ENCODE measurements around the gene AMMECR1L.
A peak's percentile ranks its signal among the peaks of the same experiment; 100 is the strongest.
"Not testable (repeated sequence)": the region's sequence is repeated elsewhere in the genome, so short reads cannot be mapped to it uniquely, and the experiment has no call there.

Gene AMMECR1L

DNA sequence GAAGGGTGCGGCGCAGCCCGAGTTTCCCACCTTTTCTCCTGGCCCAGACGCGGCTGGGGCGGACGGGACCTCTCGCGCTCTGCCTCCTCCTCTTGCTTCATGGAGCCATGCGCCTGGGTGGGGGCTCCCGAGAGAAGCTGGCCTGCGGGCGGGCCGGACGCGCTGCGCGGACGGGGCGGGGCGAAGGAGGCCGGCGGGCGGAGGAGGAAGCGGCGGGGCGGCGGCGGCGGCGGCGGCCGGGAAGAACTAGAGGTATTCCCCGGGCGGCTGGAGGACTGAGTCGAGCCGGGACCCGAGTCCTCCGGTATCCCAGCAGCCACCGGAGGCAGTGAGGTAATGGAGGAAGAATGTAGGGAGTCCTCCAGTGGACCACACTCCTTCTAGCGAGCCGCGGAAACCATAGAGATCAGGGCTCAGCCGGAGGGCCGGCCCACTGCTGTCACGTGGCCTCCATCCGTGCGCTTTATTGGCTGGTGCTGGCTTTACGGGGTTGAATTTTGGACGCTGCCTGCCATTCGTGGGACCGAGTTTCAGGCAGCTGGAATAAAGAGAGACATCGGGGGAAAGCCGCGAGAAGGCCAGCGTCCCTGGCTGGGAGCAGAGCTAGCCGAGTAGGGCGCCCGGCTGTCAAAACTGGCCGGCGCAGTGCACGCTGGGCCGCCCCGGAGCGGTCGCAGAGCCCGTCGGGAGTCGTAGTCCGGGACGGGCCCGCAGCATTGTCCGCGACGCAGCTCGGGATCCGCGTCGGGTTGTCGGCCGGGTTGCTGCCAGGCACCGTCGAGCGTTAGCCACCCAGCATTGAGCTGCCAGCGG, at the start of gene AMMECR1L:
Gene AMMECR1L (minus strand): TSS at position 177 of the 813 bp plus-strand sequence. CDS start 11,722 bp downstream, outside the sequence.
- peak; percentile 14 for DNase-seq

GRCh38 chr2:127935337-127935736, 49.6 kb upstream of the AMMECR1L start:
- no peak for DNase-seq

DNA sequence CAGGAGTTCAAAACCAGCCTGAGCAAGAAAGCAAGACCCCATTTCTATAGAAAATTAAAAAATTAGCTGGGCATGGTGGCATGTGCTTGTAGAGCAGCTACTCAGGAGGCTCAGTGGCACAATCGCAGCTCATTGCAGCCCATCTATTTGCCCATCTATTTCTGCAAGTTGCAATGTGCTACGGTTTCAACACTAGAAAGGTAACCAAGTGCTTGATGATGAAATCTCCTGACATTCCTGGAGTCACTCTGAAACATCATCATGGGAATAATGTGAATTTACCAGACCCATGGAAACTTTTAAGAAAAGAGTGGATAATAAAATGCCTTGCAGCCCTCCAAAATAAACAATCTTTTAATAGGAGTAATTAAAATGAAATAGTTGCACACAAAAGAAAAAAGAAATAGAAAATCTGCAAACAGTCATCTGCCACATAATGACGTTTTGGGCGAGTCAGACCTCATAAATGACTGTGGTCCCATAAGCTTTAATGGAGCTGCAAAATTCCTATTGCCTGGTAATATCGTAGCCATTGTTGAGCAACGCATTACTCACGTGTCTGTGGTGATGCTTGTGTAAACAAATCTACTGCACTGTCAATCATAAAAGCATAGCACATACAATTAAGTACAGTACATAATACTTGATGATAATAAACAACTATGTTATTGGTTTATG, 46.6 kb upstream of the AMMECR1L start:
- no peak for DNase-seq

GRCh38 chr2:127929449-127929848, 43.7 kb upstream of the AMMECR1L start:
- no peak for DNase-seq

DNA sequence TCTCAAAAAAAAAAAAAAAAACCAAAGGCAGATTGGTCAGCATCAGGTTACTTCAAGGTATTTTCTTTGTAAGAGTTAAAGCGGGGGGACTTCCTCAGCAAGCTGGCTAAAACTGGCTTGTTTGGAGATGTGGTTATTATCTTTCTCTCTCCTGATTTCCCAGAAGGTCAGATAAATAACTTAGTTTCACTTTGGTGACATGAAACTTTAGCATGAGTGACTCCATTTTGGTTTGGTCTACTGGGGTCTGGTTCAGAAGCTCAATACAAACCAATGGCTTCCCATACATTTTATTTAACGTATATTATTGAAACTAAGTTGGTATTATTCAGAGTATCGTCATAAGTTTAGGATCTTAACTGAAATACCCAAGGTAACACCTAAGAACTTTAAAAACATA, 41.6 kb upstream of the AMMECR1L start:
- DNase-seq, result no peak

GRCh38 chr2:127917916-127918315, 32.2 kb upstream of the AMMECR1L start:
- DNase-seq, result no peak

GRCh38 chr2:127913808-127914457, 28.2 kb upstream of the AMMECR1L start:
- no peak for DNase-seq

- no peak for DNase-seq
Measured at GRCh38 chr2:127911737-127912136, 26.0 kb upstream of the AMMECR1L start.

GRCh38 chr2:127910415-127910814, 24.7 kb upstream of the AMMECR1L start:
- DNase-seq, result no peak

DNA sequence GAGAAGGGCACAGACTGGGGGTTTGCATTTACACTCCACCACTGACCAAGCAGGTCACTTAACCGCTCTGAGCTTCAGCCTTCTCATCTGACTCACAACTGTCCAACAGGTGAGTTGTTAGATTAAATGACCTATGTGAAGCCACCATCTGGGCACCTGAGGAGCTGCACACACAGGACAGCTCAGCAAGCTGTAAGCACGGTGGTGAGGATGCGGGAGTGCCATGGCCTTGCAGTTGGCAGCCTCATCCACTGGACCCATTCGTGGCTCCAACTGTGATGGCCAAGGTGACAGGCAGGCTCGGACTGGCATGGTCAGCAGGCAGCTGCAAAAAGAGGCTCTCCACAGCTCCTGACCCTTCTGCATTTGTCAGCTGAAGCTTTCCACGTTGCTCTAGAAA, 23.3 kb upstream of the AMMECR1L start:
- no peak for DNase-seq

DNA sequence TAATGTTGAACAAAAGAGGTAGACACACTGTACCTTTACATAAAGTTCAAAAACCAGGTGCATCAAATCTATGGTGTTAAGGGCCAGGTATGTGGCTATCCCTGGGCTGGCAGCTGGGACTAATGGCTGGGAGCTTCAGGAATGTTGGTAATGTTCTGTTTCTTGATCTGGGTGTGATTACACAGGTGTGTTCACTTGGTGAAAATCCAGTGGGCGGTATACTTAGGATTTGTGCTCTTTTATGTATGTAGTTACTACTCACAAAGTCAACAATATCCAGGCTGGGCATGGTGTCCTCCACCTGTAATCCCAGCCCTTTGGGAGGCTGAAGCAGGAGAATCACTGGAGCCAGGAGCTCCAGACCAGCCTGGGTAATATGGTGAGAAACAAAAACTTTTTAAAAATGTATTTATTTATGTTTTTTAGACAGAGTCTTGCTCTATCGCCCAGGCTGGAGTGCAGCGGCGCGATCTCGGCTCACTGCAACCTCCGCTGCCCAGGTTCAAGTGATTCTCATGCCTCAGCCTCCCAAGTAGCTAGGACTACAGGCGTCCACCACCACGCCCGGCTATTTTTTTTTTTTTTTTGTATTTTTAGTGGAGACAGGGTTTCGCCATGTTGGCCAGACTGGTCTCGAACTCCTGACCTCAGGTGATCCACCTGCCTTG, 22.1 kb upstream of the AMMECR1L start:
- DNase-seq, result not testable (repeated sequence)

- DNase-seq, result no peak
Measured at GRCh38 chr2:127906206-127906926, 20.6 kb upstream of the AMMECR1L start.

- no peak for DNase-seq
Measured at GRCh38 chr2:127901339-127902056, 15.7 kb upstream of the AMMECR1L start.

- no peak for DNase-seq
Measured at GRCh38 chr2:127897531-127898211, 11.9 kb upstream of the AMMECR1L start.

DNA sequence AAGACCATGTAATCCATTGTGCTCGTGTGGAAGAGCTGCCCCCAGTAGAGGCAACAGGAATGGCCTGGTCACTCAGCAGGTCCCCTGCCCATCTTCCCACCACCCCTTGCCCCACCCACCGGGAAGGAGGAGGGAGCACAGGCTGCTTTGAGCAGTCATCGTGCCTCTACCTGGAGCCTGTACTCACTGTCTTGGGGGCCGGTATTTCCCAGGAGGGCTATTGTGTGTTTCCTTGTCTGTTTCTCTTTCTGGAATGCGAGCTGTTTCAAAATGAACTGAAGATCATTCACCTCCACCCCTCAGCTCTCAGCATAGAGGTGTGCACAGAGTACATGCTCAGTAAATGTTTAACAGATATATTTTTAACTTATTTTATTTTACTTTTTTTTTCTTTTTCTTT, 7.7 kb upstream of the AMMECR1L start:
- no peak for DNase-seq

GRCh38 chr2:127893033-127893432, 7.3 kb upstream of the AMMECR1L start:
- DNase-seq, result no peak

DNA sequence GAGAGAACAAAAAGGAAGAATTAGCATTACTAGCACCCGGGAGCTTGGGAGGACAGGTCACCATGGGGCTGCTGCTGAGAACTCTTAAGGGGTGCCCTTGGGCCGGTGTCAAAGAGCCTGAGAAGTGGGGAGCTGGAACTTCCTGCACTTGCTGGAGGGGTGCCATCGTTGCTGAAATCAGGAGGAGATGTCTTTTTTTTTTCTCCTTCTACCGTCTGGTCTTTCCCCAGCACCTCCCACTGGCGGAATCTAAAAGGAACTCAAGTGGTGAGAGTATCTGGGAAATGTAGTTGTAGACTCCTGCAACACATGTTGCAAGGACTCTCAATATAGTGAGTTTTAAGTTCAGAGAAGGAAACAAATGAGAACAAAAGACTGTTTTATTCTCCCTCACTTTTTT, 6.1 kb upstream of the AMMECR1L start:
- DNase-seq, result no peak

DNA sequence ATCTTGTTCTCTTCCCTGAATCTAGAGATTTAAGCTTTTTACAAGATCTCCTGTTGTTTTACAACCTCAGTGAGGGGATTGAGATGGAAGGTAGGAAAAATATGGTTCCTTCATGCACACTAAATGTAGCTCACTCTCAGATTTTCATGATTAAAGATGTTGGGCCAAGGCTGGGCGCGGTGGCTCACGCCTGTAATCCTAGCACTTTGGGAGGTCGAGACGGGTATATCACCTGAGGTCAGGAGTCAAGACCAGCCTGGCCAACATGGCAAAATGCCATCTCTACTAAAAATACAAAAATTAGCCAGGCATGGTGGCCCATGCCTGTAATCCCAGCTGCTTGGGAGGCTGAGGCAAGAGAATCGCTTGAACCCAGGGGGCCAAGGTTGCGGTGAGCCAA, 5.0 kb upstream of the AMMECR1L start:
- not testable (repeated sequence) for DNase-seq

- DNase-seq, result no peak
Measured at GRCh38 chr2:127888772-127889171, 3.0 kb upstream of the AMMECR1L start.

DNA sequence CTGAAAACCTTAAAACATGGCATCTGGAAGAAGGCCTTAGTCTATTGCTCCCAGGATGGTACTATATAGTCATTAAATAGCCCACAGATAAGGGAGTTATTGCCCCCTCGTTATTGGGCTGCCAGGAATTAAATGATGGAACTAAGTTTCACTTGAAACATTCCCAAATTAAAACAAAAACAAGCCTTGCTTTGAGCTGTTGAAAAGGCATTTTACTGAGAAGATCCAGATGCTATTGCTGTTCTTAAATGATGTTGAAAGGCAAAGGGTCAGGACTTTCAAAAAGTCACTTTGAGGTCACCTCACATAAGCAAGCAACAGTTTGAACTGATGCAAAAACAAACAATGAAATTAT, 2.0 kb upstream of the AMMECR1L start:
- no peak for DNase-seq

DNA sequence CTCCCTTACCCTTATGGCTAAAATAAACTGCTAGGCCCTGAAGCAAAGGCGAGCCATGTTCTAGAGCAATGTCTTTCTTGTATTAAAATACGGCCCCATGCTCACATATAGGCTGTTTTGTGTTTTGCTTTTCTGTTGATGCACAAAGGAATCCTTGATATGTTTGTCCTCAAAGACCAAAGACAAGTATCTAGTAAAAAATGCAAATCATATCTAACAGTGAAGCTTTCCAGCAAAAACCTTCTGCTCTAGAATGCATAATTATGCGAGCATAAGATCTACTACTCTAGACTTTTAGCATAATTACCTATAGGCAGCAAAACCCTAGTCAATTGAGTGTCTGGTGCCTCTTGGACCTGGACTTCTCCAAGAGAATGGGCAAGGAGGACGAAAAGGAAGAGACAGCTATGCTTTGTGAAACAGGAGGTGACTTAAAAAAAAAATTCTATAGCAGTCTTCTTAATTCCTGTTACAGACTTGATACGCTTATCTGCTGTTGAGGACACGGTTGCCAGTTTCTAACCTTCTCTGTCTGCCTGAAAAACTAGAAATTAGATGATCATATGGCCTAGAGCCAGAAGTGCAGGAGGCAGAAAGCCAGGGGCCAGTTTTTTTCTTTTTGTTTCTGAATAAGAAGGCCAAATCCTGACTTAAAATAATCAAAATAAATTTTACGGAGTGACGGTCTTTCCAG, 1.5 kb upstream of the AMMECR1L start:
- DNase-seq, result no peak

Measured in NCI-H510A (cell line).